Measurements from ENCODE around the gene SUCLG2. TPM values are rescaled to one million over a fixed set of nuclear protein-coding genes. Genes with fewer than 3 reads are reported as not detected.

The SUCLG2 gene
- total and polyA plus RNA-seq, 10 of the 15 experiments (the other 5 are each of a cell fraction or from before 2014, with no cell fraction given) = 17.8 to 50.9 (median 37.2) TPM

GRCh38 chr3:67389176-67389575 is 265.2 kb downstream of the SUCLG2 start (continued):
- TF ChIP-seq CREB1 (IDR thresholded peaks at IDR 0.05; ENCODE audit: low read depth) (no peak), SUPT20H (IDR thresholded peaks at IDR 0.05; ENCODE audit: borderline replicate concordance, control insufficient read depth, low read depth, low read length) (no peak), YBX1 (IDR thresholded peaks at IDR 0.05) (no peak), MYC (IDR thresholded peaks at IDR 0.05; ENCODE audit: insufficient read depth, insufficient read length, insufficient replicate concordance, low read length, severe bottlenecking) (no peak), WRNIP1 (IDR thresholded peaks at IDR 0.05; ENCODE audit: borderline replicate concordance, low read depth, low read length) (no peak), ZBED1 (IDR thresholded peaks at IDR 0.05; ENCODE audit: borderline replicate concordance) (peak; percentile 69; the same call in 1 of the 2 replicates), NR2F1 (conservative IDR thresholded peaks at IDR 0.05) (0 out of 2 replicates have a peak, but pooled peaks have one; percentile 32), USF2 (IDR thresholded peaks at IDR 0.05; ENCODE audit: borderline replicate concordance, low read depth, low read length) (no peak), SRF (IDR thresholded peaks at IDR 0.05; ENCODE audit: low read depth in 2 of 2, low read length in 2 of 2) (no peak), NR2C1 (IDR thresholded peaks at IDR 0.05) (no peak), SPI1 (IDR thresholded peaks at IDR 0.05; ENCODE audit: borderline replicate concordance, insufficient read depth, low read depth, low read length) (no peak), MTA2 (IDR thresholded peaks at IDR 0.05; ENCODE audit: low read depth) (peak; percentile 26; the same call in 1 of the 2 replicates), ZBTB40 (IDR thresholded peaks at IDR 0.05; ENCODE audit: borderline replicate concordance) (no peak), IKZF1 (conservative IDR thresholded peaks at IDR 0.05) (no peak; the same call in 1 of the 2 replicates)
- TF ChIP-seq, protein P1, sequence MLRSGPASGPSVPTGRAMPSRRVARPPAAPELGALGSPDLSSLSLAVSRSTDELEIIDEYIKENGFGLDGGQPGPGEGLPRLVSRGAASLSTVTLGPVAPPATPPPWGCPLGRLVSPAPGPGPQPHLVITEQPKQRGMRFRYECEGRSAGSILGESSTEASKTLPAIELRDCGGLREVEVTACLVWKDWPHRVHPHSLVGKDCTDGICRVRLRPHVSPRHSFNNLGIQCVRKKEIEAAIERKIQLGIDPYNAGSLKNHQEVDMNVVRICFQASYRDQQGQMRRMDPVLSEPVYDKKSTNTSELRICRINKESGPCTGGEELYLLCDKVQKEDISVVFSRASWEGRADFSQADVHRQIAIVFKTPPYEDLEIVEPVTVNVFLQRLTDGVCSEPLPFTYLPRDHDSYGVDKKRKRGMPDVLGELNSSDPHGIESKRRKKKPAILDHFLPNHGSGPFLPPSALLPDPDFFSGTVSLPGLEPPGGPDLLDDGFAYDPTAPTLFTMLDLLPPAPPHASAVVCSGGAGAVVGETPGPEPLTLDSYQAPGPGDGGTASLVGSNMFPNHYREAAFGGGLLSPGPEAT (IDR thresholded peaks at IDR 0.05; ENCODE audit: low read depth) = 0 out of 2 replicates have a peak, but pooled peaks have one; percentile 22
- TF ChIP-seq, protein P2, sequence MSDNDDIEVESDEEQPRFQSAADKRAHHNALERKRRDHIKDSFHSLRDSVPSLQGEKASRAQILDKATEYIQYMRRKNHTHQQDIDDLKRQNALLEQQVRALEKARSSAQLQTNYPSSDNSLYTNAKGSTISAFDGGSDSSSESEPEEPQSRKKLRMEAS (IDR thresholded peaks at IDR 0.05; ENCODE audit: low read depth, low read length) = no peak
- TF ChIP-seq, protein P3, sequence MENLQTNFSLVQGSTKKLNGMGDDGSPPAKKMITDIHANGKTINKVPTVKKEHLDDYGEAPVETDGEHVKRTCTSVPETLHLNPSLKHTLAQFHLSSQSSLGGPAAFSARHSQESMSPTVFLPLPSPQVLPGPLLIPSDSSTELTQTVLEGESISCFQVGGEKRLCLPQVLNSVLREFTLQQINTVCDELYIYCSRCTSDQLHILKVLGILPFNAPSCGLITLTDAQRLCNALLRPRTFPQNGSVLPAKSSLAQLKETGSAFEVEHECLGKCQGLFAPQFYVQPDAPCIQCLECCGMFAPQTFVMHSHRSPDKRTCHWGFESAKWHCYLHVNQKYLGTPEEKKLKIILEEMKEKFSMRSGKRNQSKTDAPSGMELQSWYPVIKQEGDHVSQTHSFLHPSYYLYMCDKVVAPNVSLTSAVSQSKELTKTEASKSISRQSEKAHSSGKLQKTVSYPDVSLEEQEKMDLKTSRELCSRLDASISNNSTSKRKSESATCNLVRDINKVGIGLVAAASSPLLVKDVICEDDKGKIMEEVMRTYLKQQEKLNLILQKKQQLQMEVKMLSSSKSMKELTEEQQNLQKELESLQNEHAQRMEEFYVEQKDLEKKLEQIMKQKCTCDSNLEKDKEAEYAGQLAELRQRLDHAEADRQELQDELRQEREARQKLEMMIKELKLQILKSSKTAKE (IDR thresholded peaks at IDR 0.05; ENCODE audit: low read depth, poor library complexity, severe bottlenecking) = peak; percentile 87
- TF ChIP-seq, protein P4, sequence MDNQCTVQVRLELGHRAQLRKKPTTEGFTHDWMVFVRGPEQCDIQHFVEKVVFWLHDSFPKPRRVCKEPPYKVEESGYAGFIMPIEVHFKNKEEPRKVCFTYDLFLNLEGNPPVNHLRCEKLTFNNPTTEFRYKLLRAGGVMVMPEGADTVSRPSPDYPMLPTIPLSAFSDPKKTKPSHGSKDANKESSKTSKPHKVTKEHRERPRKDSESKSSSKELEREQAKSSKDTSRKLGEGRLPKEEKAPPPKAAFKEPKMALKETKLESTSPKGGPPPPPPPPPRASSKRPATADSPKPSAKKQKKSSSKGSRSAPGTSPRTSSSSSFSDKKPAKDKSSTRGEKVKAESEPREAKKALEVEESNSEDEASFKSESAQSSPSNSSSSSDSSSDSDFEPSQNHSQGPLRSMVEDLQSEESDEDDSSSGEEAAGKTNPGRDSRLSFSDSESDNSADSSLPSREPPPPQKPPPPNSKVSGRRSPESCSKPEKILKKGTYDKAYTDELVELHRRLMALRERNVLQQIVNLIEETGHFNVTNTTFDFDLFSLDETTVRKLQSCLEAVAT (IDR thresholded peaks at IDR 0.05) = peak; percentile 64; the same call in 1 of the 2 replicates
